ENCODE data around the gene CFAP298. TPM values are rescaled to one million over a fixed set of nuclear protein-coding genes. Genes with fewer than 3 reads are reported as not detected.
"Not testable (repeated sequence)": the region's sequence is repeated elsewhere in the genome, so short reads cannot be mapped to it uniquely, and the experiment has no call there.

Gene CFAP298
- polyA plus RNA-seq, 3 donors, result 18.7 to 28.7 (median 26.5) TPM

DNA sequence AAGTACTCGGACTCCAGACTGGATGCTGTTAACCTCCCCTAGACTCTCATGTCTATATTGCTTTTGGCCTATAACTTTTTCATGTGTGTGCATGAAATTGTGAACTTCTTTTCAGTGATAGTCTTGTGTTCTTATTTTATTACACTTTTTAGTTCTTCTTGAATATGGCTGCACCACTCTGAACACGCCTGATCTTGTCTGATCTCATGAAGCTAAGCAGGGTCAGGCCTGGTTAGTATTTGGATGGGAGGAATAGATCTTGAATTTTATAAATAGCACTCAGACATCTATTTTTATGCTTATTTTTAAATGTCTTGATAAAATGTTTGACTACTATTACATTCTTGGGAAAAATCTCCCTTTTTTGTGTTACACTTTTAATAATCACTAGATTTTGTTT is 49.3 kb downstream of the CFAP298 start:
- H3K4me1 Mint-ChIP-seq, result no peaks in the 10 kb centered on the region
- no CpG with 5 or more reads among the region's 2 CpGs for WGBS (ENCODE audit: insufficient coverage)
- Histone ChIP-seq H2AFZ (ENCODE audit: insufficient read depth, low read depth, low read length, poor library complexity, severe bottlenecking) (no peak overlapping the region), H3K27me3 (ENCODE audit: control insufficient read depth in 2 of 2, insufficient read depth in 2 of 2, low read length in 2 of 2) (no peaks in the 10 kb centered on the region), H3K79me2 (ENCODE audit: insufficient read depth, low read length) (no peaks in the 10 kb centered on the region), H3K9ac (ENCODE audit: insufficient read depth, low read length, poor library complexity, severe bottlenecking) (no peak overlapping the region), H3K4me2 (replicated peaks; ENCODE audit: extremely low read depth, low read length, poor library complexity, severe bottlenecking) (no peak overlapping the region), H4K20me1 (ENCODE audit: insufficient read depth, low read length) (no peaks in the 10 kb centered on the region), H3K27ac (ENCODE audit: low read depth in 1 of 2, low read length in 2 of 2) (no peak overlapping the region), H3K36me3 (replicated peaks in 1 of 2; ENCODE audit: control insufficient read depth in 1 of 2, insufficient read depth in 2 of 2, low read length in 2 of 2) (no peaks in the 10 kb centered on the region), H3K9me3 (replicated peaks in 1 of 2; ENCODE audit: control insufficient read depth in 1 of 2, insufficient read depth in 1 of 2, low read length in 2 of 2) (no peaks in the 10 kb centered on the region), H3K4me1 (ENCODE audit: control insufficient read depth in 1 of 2, insufficient read depth in 2 of 2, low read length in 2 of 2) (no peaks in the 10 kb centered on the region), H3K4me3 (replicated peaks in 1 of 3; ENCODE audit: low read depth in 2 of 3, low read length in 3 of 3) (no peak overlapping the region)
- intact Hi-C loops (cut with micrococcal nuclease), result loop anchor here in 1 of 2 donors (5.0 kb wide), 1 partner anchor 151 kb away; the partner anchor contains the start of gene EVA1C
- DNase-seq, result no peak
- TF ChIP-seq, protein P1, sequence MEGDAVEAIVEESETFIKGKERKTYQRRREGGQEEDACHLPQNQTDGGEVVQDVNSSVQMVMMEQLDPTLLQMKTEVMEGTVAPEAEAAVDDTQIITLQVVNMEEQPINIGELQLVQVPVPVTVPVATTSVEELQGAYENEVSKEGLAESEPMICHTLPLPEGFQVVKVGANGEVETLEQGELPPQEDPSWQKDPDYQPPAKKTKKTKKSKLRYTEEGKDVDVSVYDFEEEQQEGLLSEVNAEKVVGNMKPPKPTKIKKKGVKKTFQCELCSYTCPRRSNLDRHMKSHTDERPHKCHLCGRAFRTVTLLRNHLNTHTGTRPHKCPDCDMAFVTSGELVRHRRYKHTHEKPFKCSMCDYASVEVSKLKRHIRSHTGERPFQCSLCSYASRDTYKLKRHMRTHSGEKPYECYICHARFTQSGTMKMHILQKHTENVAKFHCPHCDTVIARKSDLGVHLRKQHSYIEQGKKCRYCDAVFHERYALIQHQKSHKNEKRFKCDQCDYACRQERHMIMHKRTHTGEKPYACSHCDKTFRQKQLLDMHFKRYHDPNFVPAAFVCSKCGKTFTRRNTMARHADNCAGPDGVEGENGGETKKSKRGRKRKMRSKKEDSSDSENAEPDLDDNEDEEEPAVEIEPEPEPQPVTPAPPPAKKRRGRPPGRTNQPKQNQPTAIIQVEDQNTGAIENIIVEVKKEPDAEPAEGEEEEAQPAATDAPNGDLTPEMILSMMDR (IDR thresholded peaks at IDR 0.05), result no peak
- no peak overlapping the region for H3K27ac Mint-ChIP-seq
- H3K9me3 Mint-ChIP-seq, result peaks cover 4 to 13% (median 9%) of the 10 kb centered on the region in 7 donors
- no peak overlapping the region for H3K4me3 Mint-ChIP-seq
- H3K36me3 Mint-ChIP-seq, result no peaks in the 10 kb centered on the region
- peaks cover 0 to 3% (median 2%) of the 10 kb centered on the region in 3 donors for H3K27me3 Mint-ChIP-seq (ENCODE audit: low read depth in 3 of 3)

DNA sequence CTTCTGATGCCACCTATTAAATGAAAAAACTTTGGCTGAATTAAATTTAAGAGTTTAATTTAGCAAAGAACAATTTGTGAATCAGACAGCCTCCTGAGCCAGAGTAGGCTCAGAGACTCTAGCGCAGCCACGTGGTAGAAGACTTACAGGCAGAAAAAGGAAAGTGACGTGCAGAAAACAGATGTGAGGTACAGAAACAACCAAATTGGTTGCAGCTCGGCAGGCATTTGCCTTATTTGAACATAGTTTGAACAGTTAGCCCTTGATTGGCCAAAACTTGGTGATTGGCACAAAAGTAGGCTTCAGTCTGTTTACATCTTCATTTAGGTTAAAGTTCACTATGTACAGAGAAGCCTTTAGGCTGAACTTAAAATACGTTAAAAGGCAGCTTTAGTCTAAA is 49.8 kb downstream of the CFAP298 start:
- no peaks in the 10 kb centered on the region for H3K4me1 ChIP-seq (ENCODE audit: control insufficient read depth in 1 of 2, insufficient read depth in 2 of 2, low read length in 2 of 2)
- H3K36me3 ChIP-seq (replicated peaks in 1 of 2; ENCODE audit: control insufficient read depth in 1 of 2, insufficient read depth in 2 of 2, low read length in 2 of 2), result no peaks in the 10 kb centered on the region
- H3K27me3 Mint-ChIP-seq (ENCODE audit: low read depth in 3 of 3), result peaks cover 0 to 2% (median 2%) of the 10 kb centered on the region in 3 donors
- no peak overlapping the region for H3K4me3 Mint-ChIP-seq
- H3K27ac Mint-ChIP-seq, result no peak overlapping the region
- TF ChIP-seq, protein P1 (IDR thresholded peaks at IDR 0.05), result no peak
- H3K9me3 Mint-ChIP-seq, result peaks cover 4 to 13% (median 9%) of the 10 kb centered on the region in 7 donors
- H2AFZ ChIP-seq (ENCODE audit: insufficient read depth, low read depth, low read length, poor library complexity, severe bottlenecking), result no peak overlapping the region
- no peak overlapping the region for H3K9ac ChIP-seq (ENCODE audit: insufficient read depth, low read length, poor library complexity, severe bottlenecking)
- H3K36me3 Mint-ChIP-seq, result no peaks in the 10 kb centered on the region
- H4K20me1 ChIP-seq (ENCODE audit: insufficient read depth, low read length), result no peaks in the 10 kb centered on the region
- no peaks in the 10 kb centered on the region for H3K27me3 ChIP-seq (ENCODE audit: control insufficient read depth in 2 of 2, insufficient read depth in 2 of 2, low read length in 2 of 2)
- WGBS (ENCODE audit: insufficient coverage), result 76% methylated on average over 4 of the region's 5 CpGs
- intact Hi-C loops (cut with micrococcal nuclease), result loop anchor here in 1 of 2 donors (5.0 kb wide), 1 partner anchor 150 kb away; the partner anchor contains the start of gene EVA1C
- no peaks in the 10 kb centered on the region for H3K9me3 ChIP-seq (replicated peaks in 1 of 2; ENCODE audit: control insufficient read depth in 1 of 2, insufficient read depth in 1 of 2, low read length in 2 of 2)
- no peak overlapping the region for H3K4me3 ChIP-seq (replicated peaks in 1 of 3; ENCODE audit: low read depth in 2 of 3, low read length in 3 of 3)
- no peaks in the 10 kb centered on the region for H3K79me2 ChIP-seq (ENCODE audit: insufficient read depth, low read length)
- no peaks in the 10 kb centered on the region for H3K4me1 Mint-ChIP-seq
- H3K27ac ChIP-seq (ENCODE audit: low read depth in 1 of 2, low read length in 2 of 2), result no peak overlapping the region
- H3K4me2 ChIP-seq (replicated peaks; ENCODE audit: extremely low read depth, low read length, poor library complexity, severe bottlenecking), result no peak overlapping the region
- no peak for DNase-seq

DNA sequence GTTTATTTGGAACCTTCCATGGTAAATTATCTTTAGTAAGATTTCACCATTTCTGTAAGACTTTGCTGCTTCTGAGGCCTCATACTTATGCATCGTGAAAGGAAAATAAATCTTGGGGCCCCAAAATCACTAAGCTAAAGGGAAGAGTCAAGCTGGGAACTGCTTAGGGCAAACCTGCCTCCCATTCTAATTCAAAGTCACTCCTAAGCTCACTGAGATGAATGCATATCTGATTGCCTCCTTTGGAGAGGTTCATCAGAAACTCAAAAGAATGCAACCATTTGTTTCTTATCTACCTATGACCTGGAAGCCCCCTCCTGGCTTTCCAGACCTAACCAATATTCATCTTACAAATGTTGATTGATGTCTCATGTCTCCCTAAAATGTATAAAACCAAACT is 50.7 kb downstream of the CFAP298 start:
- intact Hi-C loops (cut with micrococcal nuclease), result loop anchor here in 1 of 2 donors (5.0 kb wide), 1 partner anchor 149 kb away; the partner anchor contains the start of gene EVA1C
- not testable (repeated sequence) for H3K4me1 Mint-ChIP-seq

More for the DNA sequence above, 50.7 kb downstream of the CFAP298 start:
- not testable (repeated sequence) for H3K79me2 ChIP-seq (ENCODE audit: insufficient read depth, low read length); H3K4me1 ChIP-seq (ENCODE audit: control insufficient read depth in 1 of 2, insufficient read depth in 2 of 2, low read length in 2 of 2); H3K4me3 Mint-ChIP-seq; H2AFZ ChIP-seq (ENCODE audit: insufficient read depth, low read depth, low read length, poor library complexity, severe bottlenecking); H3K27me3 Mint-ChIP-seq (ENCODE audit: low read depth in 3 of 3); H3K27me3 ChIP-seq (ENCODE audit: control insufficient read depth in 2 of 2, insufficient read depth in 2 of 2, low read length in 2 of 2); H3K4me2 ChIP-seq (replicated peaks; ENCODE audit: extremely low read depth, low read length, poor library complexity, severe bottlenecking); H3K9me3 ChIP-seq (replicated peaks in 1 of 2; ENCODE audit: control insufficient read depth in 1 of 2, insufficient read depth in 1 of 2, low read length in 2 of 2); H3K27ac ChIP-seq (ENCODE audit: low read depth in 1 of 2, low read length in 2 of 2); DNase-seq; H3K27ac Mint-ChIP-seq; H3K36me3 Mint-ChIP-seq; H3K36me3 ChIP-seq (replicated peaks in 1 of 2; ENCODE audit: control insufficient read depth in 1 of 2, insufficient read depth in 2 of 2, low read length in 2 of 2); H4K20me1 ChIP-seq (ENCODE audit: insufficient read depth, low read length); H3K4me3 ChIP-seq (replicated peaks in 1 of 3; ENCODE audit: low read depth in 2 of 3, low read length in 3 of 3); H3K9ac ChIP-seq (ENCODE audit: insufficient read depth, low read length, poor library complexity, severe bottlenecking)
- peaks cover 4 to 13% (median 9%) of the 10 kb centered on the region in 7 donors for H3K9me3 Mint-ChIP-seq
- WGBS (ENCODE audit: insufficient coverage), result no CpG with 5 or more reads among the region's 1 CpG

Measured in CD14-positive monocyte (primary cell).